ENCODE results near the gene GNA12. TPM values are rescaled to one million over a fixed set of nuclear protein-coding genes. Genes with fewer than 3 reads are reported as not detected.

GNA12 gene
- total RNA-seq, 1 experiment from 2014 or later = 15.0 TPM

DNA sequence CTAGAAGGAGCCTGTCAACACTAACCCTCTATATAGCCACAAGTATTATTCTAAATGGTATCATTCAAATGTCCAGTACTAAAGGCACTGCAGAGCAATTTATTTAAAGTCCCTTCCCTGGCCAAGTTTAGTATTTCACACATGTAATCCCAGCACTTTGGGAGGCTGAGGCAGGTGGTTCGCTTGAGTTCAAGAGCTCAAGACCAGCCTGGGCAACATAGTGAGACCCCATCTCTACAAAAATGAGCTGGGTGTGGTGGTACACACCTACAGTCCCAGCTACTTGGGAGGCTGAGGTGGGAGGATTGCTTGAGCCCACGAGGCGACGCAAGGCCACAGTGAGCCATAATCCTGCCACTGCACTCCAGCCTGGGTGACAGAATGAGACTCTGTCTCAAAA, 3.6 kb downstream of the GNA12 start:
- BruUV-seq (replicated peaks) = no TSS peak
- H3K4me2 ChIP-seq (ENCODE audit: low read length) = no peak overlapping the region

DNA sequence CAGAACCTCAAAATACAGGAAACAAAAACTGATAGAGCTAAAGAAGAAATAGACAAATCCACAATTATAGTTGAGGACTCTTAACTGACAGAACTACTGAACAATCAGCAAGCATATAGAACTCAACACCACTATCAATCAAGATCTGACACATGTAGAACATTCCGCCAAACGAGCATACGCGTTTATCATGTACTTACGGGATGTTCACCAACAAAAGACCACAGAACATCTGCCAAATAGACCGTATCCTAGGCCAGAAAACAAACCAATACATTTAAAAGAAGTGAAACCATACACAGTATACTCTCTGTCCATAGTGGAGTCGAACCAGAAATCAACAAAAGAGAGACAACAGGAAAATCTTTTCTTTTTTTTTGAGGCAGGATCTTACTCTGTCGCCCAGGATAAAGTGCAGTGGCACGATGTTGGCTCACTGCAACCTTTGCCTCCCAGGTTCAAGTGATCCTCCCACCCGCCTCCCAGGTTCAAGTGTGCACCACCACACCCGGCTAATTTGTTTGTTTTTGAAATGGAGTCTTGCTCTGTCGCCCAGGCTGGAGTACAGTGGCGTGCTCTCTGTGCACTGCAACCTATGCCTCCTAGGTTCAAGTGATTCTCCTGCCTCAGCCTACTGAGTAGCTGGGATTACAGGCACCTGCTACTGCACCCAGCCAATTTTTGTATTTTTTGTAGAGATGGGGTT, 5.1 kb downstream of the GNA12 start:
- H3K4me2 ChIP-seq (ENCODE audit: low read length) = no peak overlapping the region
- H3K27ac ChIP-seq (ENCODE audit: low read length) = no peak overlapping the region
- BruUV-seq (replicated peaks) = no TSS peak
- no peak overlapping the region for H3K9ac ChIP-seq (ENCODE audit: low read length)
- H3K9me3 ChIP-seq (ENCODE audit: low read length) = no peaks in the 10 kb centered on the region
- no peaks in the 10 kb centered on the region for H3K9me2 ChIP-seq (replicated peaks; ENCODE audit: low read length)
- ATAC-seq (no peak), DNase-seq (no peak)
- peaks cover 14% of the 10 kb centered on the region for H3K36me3 ChIP-seq (ENCODE audit: low read depth, low read length)
- no peaks in the 10 kb centered on the region for H3F3A ChIP-seq (ENCODE audit: low read length, unreplicated experiment)
- H2AFZ ChIP-seq (ENCODE audit: low read length) = no peak overlapping the region
- H3K79me2 ChIP-seq (ENCODE audit: low read length) = peaks cover 95% of the 10 kb centered on the region
- H3K4me1 ChIP-seq (ENCODE audit: insufficient read depth, low read length) = peaks cover 14% of the 10 kb centered on the region
- H4K20me1 ChIP-seq (ENCODE audit: low read length) = peaks cover 9% of the 10 kb centered on the region; the same call in 1 of the 2 replicates
- H3K27me3 ChIP-seq (ENCODE audit: low read length) = no peaks in the 10 kb centered on the region
- no peak overlapping the region for H3K4me3 ChIP-seq (ENCODE audit: low read length)
- TF ChIP-seq EZH2 (IDR thresholded peaks at IDR 0.05; ENCODE audit: low read length, unreplicated experiment) (no peak), EZH2phosphoT487 (IDR thresholded peaks at IDR 0.05; ENCODE audit: borderline replicate concordance, low read length) (no peak)
- TF ChIP-seq, protein P1, sequence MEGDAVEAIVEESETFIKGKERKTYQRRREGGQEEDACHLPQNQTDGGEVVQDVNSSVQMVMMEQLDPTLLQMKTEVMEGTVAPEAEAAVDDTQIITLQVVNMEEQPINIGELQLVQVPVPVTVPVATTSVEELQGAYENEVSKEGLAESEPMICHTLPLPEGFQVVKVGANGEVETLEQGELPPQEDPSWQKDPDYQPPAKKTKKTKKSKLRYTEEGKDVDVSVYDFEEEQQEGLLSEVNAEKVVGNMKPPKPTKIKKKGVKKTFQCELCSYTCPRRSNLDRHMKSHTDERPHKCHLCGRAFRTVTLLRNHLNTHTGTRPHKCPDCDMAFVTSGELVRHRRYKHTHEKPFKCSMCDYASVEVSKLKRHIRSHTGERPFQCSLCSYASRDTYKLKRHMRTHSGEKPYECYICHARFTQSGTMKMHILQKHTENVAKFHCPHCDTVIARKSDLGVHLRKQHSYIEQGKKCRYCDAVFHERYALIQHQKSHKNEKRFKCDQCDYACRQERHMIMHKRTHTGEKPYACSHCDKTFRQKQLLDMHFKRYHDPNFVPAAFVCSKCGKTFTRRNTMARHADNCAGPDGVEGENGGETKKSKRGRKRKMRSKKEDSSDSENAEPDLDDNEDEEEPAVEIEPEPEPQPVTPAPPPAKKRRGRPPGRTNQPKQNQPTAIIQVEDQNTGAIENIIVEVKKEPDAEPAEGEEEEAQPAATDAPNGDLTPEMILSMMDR (conservative IDR thresholded peaks at IDR 0.05; ENCODE audit: low read depth, low read length) = no peak
- POLR2A ChIA-PET (ENCODE audit: unreplicated experiment) = interaction anchor here (0.5 kb wide), 1 partner anchor 9 kb away, joined by 3 read pairs; no protein-coding TSS in a partner anchor
- intact Hi-C loops (cut with micrococcal nuclease) = no loop called here
- CTCF ChIA-PET = no interaction called here

More for the DNA sequence above, 3.6 kb downstream of the GNA12 start:
- TF ChIP-seq, protein P1 (conservative IDR thresholded peaks at IDR 0.05; ENCODE audit: low read depth, low read length) = no peak
- TF ChIP-seq EZH2 (IDR thresholded peaks at IDR 0.05; ENCODE audit: low read length, unreplicated experiment) (no peak), EZH2phosphoT487 (IDR thresholded peaks at IDR 0.05; ENCODE audit: borderline replicate concordance, low read length) (no peak)
- Histone ChIP-seq H3K79me2 (ENCODE audit: low read length) (peaks cover 80% of the 10 kb centered on the region), H3K9ac (ENCODE audit: low read length) (no peak overlapping the region), H3F3A (ENCODE audit: low read length, unreplicated experiment) (no peaks in the 10 kb centered on the region), H3K27ac (ENCODE audit: low read length) (no peak overlapping the region), H2AFZ (ENCODE audit: low read length) (no peak overlapping the region), H3K36me3 (ENCODE audit: low read depth, low read length) (peaks cover 3% of the 10 kb centered on the region; the same call in 1 of the 2 replicates), H3K27me3 (ENCODE audit: low read length) (no peaks in the 10 kb centered on the region), H3K9me3 (ENCODE audit: low read length) (no peaks in the 10 kb centered on the region), H4K20me1 (ENCODE audit: low read length) (peaks cover 9% of the 10 kb centered on the region; the same call in 1 of the 2 replicates), H3K9me2 (replicated peaks; ENCODE audit: low read length) (no peaks in the 10 kb centered on the region), H3K4me1 (ENCODE audit: insufficient read depth, low read length) (peaks cover 18% of the 10 kb centered on the region), H3K4me3 (ENCODE audit: low read length) (no peak overlapping the region)
- intact Hi-C loops (cut with micrococcal nuclease) = loop anchor here (5.0 kb wide), 1 partner anchor 38 kb away; no protein-coding TSS in a partner anchor
- ChIA-PET POLR2A (ENCODE audit: unreplicated experiment) (no interaction called here), CTCF (no interaction called here)
- no peak for DNase-seq
- no peak for ATAC-seq

DNA sequence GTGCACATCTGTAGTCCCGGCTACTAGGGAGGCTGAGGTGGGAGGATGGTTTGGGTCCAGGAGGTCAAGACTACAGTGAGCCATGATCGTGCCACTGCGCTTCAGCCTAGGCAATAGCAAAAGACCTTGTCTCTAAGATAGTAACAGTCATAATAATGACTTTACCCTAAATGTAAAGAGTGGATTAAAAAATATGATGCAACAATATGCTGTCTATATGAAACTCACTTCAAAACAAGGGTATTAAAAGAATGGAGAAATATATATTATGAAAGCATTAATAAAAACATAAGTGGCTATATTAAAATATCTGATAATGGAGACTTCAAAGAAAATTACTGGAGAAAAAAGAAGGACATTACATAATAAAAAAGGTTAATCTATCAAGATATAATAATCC, 5.7 kb downstream of the GNA12 start:
- TF ChIP-seq, protein P1 (conservative IDR thresholded peaks at IDR 0.05; ENCODE audit: low read depth, low read length) = no peak
- TF ChIP-seq EZH2phosphoT487 (IDR thresholded peaks at IDR 0.05; ENCODE audit: borderline replicate concordance, low read length) = no peak
- no peak for TF ChIP-seq EZH2 (IDR thresholded peaks at IDR 0.05; ENCODE audit: low read length, unreplicated experiment)
- DNase-seq (no peak), ATAC-seq (no peak)
- Histone ChIP-seq H2AFZ (ENCODE audit: low read length) (no peak overlapping the region), H3K4me2 (ENCODE audit: low read length) (no peak overlapping the region), H3K9ac (ENCODE audit: low read length) (no peak overlapping the region), H3K9me2 (replicated peaks; ENCODE audit: low read length) (no peaks in the 10 kb centered on the region), H3K9me3 (ENCODE audit: low read length) (no peaks in the 10 kb centered on the region), H3K27me3 (ENCODE audit: low read length) (no peaks in the 10 kb centered on the region), H3K4me3 (ENCODE audit: low read length) (no peak overlapping the region), H3K79me2 (ENCODE audit: low read length) (peaks cover 97% of the 10 kb centered on the region), H3K27ac (ENCODE audit: low read length) (no peak overlapping the region), H3F3A (ENCODE audit: low read length, unreplicated experiment) (no peaks in the 10 kb centered on the region), H4K20me1 (ENCODE audit: low read length) (peaks cover 9% of the 10 kb centered on the region; the same call in 1 of the 2 replicates), H3K4me1 (ENCODE audit: insufficient read depth, low read length) (peaks cover 14% of the 10 kb centered on the region), H3K36me3 (ENCODE audit: low read depth, low read length) (peaks cover 14% of the 10 kb centered on the region)
- POLR2A ChIA-PET (ENCODE audit: unreplicated experiment) = no interaction called here
- no TSS peak for BruUV-seq (replicated peaks)
- intact Hi-C loops (cut with micrococcal nuclease) = no loop called here
- CTCF ChIA-PET = no interaction called here

All from PC-3 (cell line).